Measurements from ENCODE around the gene MARVELD2. TPM values are rescaled to one million over a fixed set of nuclear protein-coding genes. Genes with fewer than 3 reads are reported as not detected.
"Not testable (repeated sequence)": the region's sequence is repeated elsewhere in the genome, so short reads cannot be mapped to it uniquely, and the experiment has no call there.

MARVELD2 gene
- total RNA-seq, 1 donor from 2014 or later, result not detected

DNA sequence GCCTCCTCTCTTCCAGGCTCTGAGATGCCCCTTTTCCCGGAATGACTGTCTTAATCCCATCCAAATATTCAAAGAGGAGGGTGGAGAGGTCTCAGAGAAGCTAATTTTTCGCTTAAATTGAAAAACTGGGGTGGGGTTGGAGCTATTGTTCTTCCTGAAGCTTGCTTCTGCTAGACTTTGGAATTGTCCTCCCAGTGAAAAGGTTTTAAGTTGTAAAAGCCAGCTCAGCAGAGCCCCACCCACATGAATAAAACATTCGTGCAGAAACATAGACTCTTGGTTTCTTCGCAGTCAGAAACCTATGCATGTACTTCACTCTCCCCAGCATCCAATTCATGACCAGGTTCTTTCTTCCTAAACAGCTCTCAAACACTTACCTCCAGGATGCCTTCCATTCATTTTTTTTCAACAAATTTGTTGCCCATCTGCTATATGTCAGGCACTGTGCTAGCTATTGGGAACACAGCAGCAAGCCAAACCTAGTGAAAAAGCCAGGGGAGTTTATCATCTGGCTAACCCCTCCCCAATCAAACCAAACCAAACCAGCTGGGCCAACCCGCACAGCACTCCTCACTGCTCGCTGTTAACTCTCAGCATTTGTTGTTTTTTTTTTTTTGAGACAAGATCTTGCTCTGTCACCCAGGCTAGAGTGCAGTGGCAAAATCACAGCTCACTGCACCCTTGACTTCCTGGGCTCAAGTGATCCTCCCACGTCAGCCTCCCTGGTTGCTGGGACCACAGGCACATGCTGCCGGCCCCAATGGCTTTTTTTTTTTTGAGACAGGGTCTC, 39.7 kb downstream of the MARVELD2 start:
- DNase-seq (ENCODE audit: low spot score in 2 of 2), result no peak
- Histone ChIP-seq H3K36me3 (no peaks in the 10 kb centered on the region), H3K4me1 (no peaks in the 10 kb centered on the region), H3K9me3 (no peaks in the 10 kb centered on the region), H3K27me3 (no peaks in the 10 kb centered on the region), H3K4me3 (no peak overlapping the region), H3K27ac (no peak overlapping the region)
- TF ChIP-seq, protein P1, sequence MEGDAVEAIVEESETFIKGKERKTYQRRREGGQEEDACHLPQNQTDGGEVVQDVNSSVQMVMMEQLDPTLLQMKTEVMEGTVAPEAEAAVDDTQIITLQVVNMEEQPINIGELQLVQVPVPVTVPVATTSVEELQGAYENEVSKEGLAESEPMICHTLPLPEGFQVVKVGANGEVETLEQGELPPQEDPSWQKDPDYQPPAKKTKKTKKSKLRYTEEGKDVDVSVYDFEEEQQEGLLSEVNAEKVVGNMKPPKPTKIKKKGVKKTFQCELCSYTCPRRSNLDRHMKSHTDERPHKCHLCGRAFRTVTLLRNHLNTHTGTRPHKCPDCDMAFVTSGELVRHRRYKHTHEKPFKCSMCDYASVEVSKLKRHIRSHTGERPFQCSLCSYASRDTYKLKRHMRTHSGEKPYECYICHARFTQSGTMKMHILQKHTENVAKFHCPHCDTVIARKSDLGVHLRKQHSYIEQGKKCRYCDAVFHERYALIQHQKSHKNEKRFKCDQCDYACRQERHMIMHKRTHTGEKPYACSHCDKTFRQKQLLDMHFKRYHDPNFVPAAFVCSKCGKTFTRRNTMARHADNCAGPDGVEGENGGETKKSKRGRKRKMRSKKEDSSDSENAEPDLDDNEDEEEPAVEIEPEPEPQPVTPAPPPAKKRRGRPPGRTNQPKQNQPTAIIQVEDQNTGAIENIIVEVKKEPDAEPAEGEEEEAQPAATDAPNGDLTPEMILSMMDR (IDR thresholded peaks at IDR 0.05), result no peak
- intact Hi-C loops (cut with DNase I), result no loop called here

DNA sequence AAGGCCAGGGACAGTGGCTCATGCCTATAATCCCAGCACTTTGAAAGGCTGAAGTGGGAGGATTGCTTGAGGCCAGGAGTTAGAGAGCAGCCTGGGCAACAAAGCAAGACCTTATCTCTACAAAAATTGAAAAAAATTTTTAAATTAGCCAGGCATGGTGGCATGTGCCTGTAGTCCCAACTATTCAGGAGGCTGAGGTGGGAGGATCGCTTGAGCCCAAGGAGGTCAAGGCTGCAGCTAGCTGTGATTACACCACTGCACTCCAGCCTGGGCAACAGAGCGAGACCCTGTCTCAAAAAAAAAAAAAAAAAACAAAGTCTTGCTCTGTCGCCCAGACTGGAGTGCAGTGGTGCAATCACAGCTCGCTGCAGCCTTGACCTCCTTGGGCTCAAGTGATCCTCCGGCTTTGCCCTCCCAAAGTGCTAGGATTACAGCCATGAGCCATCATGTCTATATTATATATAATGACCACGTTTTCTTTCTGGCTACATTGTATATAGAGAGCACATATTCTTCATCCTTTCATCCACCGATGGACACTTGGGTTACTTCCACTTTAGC, 40.6 kb downstream of the MARVELD2 start:
- H3K27me3 ChIP-seq; H3K4me3 ChIP-seq; H3K36me3 ChIP-seq; H3K9me3 ChIP-seq; DNase-seq (ENCODE audit: low spot score in 2 of 2); H3K27ac ChIP-seq; H3K4me1 ChIP-seq; intact Hi-C loops (cut with DNase I): not testable (repeated sequence)

DNA sequence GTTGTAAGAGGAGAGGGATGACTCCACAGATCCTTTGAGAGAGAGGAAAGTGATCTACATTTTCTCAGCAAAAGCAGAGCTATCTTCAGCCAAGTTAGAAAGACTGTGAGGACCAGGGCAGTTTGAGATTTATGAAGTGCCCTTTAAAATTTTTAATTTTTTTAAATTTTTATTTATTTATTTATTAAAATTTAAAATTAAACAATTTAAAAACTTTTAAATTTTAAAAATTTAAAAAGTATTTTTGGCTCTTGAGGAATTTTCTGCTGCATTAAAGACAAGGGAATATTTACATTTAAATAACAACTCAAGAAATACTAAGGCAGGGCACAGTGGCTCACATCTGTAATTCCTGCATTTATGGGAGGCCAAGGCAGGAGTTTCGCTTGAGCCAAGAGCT, 47.3 kb downstream of the MARVELD2 start:
- no peak for DNase-seq (ENCODE audit: low spot score in 2 of 2)
- intact Hi-C loops (cut with DNase I), result no loop called here
- no peak overlapping the region for H3K4me3 ChIP-seq
- H3K4me1 ChIP-seq, result no peaks in the 10 kb centered on the region
- H3K27ac ChIP-seq, result no peak overlapping the region
- no peaks in the 10 kb centered on the region for H3K27me3 ChIP-seq
- H3K36me3 ChIP-seq, result no peaks in the 10 kb centered on the region
- TF ChIP-seq, protein P1 (IDR thresholded peaks at IDR 0.05), result no peak
- no peaks in the 10 kb centered on the region for H3K9me3 ChIP-seq

DNA sequence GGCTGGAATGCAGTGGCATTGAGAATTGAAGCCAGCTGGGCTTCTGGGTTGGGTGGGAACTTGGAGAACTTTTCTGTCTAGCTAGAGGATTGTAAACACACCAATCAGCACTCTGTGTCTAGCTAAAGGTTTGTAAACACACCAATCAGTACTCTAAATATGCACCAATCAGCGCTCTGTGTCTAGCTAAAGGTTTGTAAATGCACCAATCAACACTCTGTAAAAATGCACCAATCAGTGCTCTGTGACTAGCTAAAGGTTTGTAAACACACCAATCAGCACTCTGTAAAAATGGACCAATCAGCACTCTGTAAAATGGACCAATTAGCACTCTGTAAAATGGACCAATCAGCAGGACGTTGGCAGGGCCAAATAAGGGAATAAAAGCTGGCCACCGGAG, 51.5 kb downstream of the MARVELD2 start:
- H3K27me3 ChIP-seq; H3K4me1 ChIP-seq; DNase-seq (ENCODE audit: low spot score in 2 of 2); H3K27ac ChIP-seq; intact Hi-C loops (cut with DNase I); H3K36me3 ChIP-seq; H3K9me3 ChIP-seq; H3K4me3 ChIP-seq: not testable (repeated sequence)

DNA sequence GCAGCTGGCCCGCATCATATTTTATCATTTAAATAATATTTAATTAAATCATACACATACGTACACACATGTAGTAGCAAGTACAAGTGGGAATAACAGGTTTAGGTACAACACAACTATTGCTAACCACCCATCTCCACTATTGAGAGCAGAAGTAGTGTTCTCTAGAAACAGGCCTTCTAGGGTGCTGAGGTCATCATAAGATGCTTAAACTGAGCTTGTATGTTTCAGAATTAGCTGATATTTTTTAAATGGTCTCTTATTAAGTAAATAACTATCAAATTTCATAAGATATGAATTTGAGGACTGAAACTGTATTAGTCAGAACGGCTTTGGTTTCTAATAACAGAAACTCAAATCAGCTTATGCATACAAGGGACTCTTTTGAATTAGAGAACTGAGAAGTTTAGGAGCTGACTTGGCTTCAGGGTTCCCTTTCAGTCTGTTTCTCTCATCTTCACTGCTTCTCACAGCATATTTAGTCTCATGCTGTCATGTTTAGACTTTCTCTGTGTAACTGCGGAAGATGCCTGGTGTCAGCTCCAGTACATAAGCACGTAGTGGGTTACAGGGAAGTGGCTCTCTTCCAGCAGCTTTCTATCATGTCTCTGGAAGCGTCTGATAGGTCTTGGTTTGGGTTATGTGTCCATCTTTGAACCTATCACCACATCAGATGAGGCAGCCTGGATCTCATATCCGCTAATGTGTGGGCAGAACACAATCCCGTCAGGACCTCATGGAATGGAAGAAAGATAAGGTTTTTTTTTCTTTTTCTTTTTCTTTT, 52.7 kb downstream of the MARVELD2 start:
- intact Hi-C loops (cut with DNase I), result no loop called here
- no peak for DNase-seq (ENCODE audit: low spot score in 2 of 2)
- H3K9me3 ChIP-seq, result no peaks in the 10 kb centered on the region
- TF ChIP-seq, protein P1 (IDR thresholded peaks at IDR 0.05), result no peak
- H3K4me1 ChIP-seq, result no peaks in the 10 kb centered on the region
- H3K27ac ChIP-seq, result no peak overlapping the region
- no peaks in the 10 kb centered on the region for H3K27me3 ChIP-seq
- H3K36me3 ChIP-seq, result no peaks in the 10 kb centered on the region
- H3K4me3 ChIP-seq, result no peak overlapping the region

DNA sequence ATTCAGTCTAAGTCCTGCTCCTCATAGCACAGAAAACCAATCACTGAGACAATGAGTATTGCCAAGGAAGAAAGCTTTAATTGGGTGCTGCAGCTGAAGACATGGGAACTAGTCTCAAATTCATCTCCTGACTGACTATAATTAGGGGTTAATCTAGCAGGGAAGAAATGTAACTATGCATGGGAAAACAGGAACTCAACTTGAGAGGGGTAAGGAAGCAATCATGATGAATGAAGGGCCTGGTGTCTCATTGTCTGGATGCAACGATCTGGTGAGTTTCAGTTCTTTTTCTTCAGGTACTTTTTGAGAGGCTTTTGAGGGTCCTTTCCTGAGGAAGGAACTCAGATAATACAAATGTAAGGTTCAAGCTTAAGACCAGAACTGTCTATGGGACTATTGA, 53.7 kb downstream of the MARVELD2 start:
- Histone ChIP-seq H3K4me1 (no peaks in the 10 kb centered on the region), H3K4me3 (no peak overlapping the region), H3K36me3 (no peaks in the 10 kb centered on the region), H3K27me3 (no peaks in the 10 kb centered on the region), H3K27ac (no peak overlapping the region), H3K9me3 (no peaks in the 10 kb centered on the region)
- intact Hi-C loops (cut with DNase I), result no loop called here
- TF ChIP-seq, protein P1 (IDR thresholded peaks at IDR 0.05), result no peak
- DNase-seq (ENCODE audit: low spot score in 2 of 2), result no peak

DNA sequence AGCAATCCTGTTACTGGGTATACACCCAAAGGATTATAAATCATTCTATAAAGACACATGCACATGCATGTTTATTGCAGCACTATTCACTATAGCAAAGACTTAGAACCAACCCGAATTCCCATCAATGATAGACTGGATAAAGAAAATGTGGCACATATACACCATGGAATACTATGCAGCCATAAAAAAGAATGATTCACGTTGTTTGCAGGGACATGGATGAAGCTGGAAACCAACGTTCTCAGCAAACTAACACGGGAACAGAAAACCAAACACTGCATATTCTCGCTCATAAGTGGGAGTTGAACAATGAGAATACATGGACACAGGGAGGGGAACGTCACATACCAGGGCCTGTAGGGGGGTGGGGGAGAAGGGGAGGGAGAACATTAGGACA, 56.6 kb downstream of the MARVELD2 start:
- intact Hi-C loops (cut with DNase I); H3K4me3 ChIP-seq; H3K27me3 ChIP-seq; H3K36me3 ChIP-seq; H3K27ac ChIP-seq; H3K4me1 ChIP-seq; DNase-seq (ENCODE audit: low spot score in 2 of 2); H3K9me3 ChIP-seq: not testable (repeated sequence)

DNA sequence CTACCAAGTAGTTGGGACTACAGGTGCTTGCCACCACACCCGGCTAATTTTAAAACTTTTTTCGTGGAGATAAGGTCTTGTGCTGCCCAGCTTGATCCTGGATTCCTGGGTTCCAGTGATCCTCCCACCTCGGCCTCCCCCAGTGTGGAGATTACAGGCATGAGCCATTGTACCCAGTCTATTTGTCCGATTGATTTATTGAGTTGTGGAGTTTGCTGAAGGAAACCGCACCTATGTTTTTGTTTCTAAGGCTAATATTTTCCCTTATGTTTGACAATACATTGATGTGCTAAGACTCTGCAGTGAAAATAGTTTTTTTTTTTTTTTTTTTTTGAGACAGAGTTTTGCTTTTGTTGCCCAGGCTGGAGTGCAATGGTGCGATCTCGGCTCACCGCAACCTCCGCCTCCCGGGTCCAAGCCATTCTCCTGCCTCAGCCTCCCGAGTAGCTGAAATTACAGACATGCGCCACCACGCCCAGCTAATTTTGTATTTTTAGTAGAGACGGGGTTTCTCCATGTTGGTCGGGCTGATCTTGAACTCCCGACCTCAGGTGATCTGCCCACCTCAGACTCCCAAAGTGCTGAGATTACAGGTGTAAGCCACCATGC, 57.7 kb downstream of the MARVELD2 start:
- intact Hi-C loops (cut with DNase I); H3K27me3 ChIP-seq: not testable (repeated sequence)

More for the DNA sequence above, 57.7 kb downstream of the MARVELD2 start:
- H3K27ac ChIP-seq; DNase-seq (ENCODE audit: low spot score in 2 of 2); H3K9me3 ChIP-seq; H3K36me3 ChIP-seq; H3K4me1 ChIP-seq; H3K4me3 ChIP-seq: not testable (repeated sequence)

Measured in ascending aorta (tissue), 2 donors.